ENCODE results near the gene LAG3. TPM values are rescaled to one million over a fixed set of nuclear protein-coding genes. Genes with fewer than 3 reads are reported as not detected.
A peak's percentile ranks its signal among the peaks of the same experiment; 100 is the strongest.

Gene LAG3
- total RNA-seq, 4 donors from 2014 or later, result 0.41 to 14.6 (median 4.0) TPM

DNA sequence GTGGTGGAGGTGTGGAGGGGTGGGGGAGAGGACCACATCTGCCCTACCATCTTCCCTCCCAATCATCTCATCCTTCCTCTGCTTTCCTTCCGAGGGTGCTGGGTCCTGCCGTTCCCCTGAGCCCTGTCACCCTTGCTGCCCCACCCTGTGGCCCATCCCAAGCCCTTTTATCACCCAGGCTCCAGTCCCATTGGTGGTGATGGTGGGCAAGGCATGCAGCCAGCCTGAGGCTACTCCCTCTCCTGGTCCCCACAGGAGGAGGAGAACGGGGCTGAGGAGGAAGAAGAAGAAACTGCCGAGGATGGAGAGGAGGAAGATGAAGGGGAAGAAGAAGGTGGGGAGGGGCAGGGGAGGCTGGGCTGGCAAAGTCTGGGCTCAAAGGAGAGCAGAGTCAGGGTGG is 2.7 kb upstream of the LAG3 start:
- H3K9me3 ChIP-seq, result no peaks in the 10 kb centered on the region
- no peaks in the 10 kb centered on the region for H3K27me3 ChIP-seq
- DNase-seq, result no peak
- intact Hi-C loops (cut with DNase I; ENCODE audit: low total_unique reads), result no loop called here
- H3K4me1 ChIP-seq, result peaks cover 0 to 4% of the 10 kb centered on the region in 2 donors
- TF ChIP-seq, protein P1, sequence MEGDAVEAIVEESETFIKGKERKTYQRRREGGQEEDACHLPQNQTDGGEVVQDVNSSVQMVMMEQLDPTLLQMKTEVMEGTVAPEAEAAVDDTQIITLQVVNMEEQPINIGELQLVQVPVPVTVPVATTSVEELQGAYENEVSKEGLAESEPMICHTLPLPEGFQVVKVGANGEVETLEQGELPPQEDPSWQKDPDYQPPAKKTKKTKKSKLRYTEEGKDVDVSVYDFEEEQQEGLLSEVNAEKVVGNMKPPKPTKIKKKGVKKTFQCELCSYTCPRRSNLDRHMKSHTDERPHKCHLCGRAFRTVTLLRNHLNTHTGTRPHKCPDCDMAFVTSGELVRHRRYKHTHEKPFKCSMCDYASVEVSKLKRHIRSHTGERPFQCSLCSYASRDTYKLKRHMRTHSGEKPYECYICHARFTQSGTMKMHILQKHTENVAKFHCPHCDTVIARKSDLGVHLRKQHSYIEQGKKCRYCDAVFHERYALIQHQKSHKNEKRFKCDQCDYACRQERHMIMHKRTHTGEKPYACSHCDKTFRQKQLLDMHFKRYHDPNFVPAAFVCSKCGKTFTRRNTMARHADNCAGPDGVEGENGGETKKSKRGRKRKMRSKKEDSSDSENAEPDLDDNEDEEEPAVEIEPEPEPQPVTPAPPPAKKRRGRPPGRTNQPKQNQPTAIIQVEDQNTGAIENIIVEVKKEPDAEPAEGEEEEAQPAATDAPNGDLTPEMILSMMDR (IDR thresholded peaks at IDR 0.05), result no peak
- TF ChIP-seq POLR2A (IDR thresholded peaks at IDR 0.05), result no peak
- H3K4me3 ChIP-seq, result no peak overlapping the region
- peak overlapping the region; percentile 74 to 98 for H3K27ac ChIP-seq
- no peaks in the 10 kb centered on the region for H3K36me3 ChIP-seq

DNA sequence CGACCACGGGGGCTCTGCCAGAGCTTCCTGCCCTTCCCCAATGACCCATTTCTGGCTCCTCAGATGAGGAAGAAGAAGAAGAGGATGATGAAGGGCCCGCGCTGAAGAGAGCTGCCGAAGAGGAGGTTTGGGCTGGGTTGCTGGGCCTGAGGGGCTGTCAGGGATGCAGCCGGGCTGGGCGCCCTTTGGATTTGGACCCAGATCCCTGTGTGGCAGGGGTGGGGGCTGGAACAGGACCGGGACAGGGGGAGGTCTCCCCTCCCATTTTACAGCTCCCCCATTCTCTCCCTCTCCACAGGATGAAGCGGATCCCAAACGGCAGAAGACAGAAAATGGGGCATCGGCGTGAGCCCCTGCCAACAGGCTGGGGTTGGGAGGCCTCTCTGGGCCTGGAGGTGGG is 2.2 kb upstream of the LAG3 start:
- no peak for DNase-seq
- peaks cover 0 to 4% of the 10 kb centered on the region in 2 donors for H3K4me1 ChIP-seq
- TF ChIP-seq, protein P1 (IDR thresholded peaks at IDR 0.05), result no peak
- no peak for TF ChIP-seq POLR2A (IDR thresholded peaks at IDR 0.05)
- no peaks in the 10 kb centered on the region for H3K36me3 ChIP-seq
- no peaks in the 10 kb centered on the region for H3K9me3 ChIP-seq
- no peak overlapping the region for H3K4me3 ChIP-seq
- H3K27me3 ChIP-seq, result no peaks in the 10 kb centered on the region
- peak overlapping the region; percentile 74 to 98 for H3K27ac ChIP-seq
- intact Hi-C loops (cut with DNase I; ENCODE audit: low total_unique reads), result no loop called here

DNA sequence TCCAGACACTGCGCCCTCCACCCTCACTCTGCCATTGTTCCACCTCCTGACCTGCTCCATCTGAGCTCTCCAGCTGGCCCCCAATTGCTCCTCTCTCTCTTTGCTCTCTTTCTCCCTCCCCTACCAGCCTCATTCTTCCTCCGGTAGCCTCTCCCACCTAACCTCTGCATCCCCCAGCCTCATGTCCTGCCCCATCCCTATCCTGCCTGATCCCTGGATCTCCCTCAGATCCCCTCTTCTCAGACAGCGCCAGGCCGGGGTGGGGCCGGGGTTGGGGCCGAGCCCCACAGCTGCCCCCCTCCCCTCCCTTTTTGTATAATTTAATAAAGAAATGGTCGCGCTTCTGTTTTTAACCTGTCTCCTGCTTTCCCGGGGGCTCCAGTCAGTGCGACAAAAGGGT is 1.7 kb upstream of the LAG3 start:
- intact Hi-C loops (cut with DNase I; ENCODE audit: low total_unique reads), result no loop called here
- Histone ChIP-seq H3K27ac (peak overlapping the region; percentile 74 to 98), H3K4me3 (no peak overlapping the region)

DNA sequence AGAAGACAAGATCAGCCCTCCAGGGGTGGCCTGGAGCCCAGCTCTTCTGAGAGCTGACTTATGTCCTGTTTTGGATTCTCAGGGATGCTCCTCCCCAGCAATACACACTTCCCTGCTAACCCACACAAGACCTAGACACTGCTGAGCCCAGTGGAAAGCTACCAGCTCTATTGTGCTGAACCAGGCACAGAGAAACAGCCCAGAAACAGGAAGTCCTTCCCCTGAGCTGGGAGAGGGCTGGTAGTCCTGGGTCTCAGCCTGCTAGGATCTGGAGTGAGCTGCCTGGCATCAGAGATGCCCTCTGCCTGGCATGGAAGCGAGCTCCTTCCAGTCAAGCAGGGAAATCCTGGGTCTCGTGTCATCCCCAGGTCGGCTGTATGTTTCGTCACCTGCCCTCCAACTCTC is 1.2 kb upstream of the LAG3 start:
- intact Hi-C loops (cut with DNase I; ENCODE audit: low total_unique reads), result no loop called here
- Histone ChIP-seq H3K27me3 (no peaks in the 10 kb centered on the region), H3K9me3 (no peaks in the 10 kb centered on the region), H3K36me3 (no peaks in the 10 kb centered on the region), H3K4me1 (peaks cover 0 to 4% of the 10 kb centered on the region in 2 donors), H3K27ac (peak overlapping the region; percentile 74 to 98), H3K4me3 (no peak overlapping the region)
- TF ChIP-seq POLR2A (IDR thresholded peaks at IDR 0.05), result peak in 1 of 2 donors; percentile 34
- TF ChIP-seq, protein P1 (IDR thresholded peaks at IDR 0.05), result no peak
- peak in 1 of 2 donors; percentile 64 for DNase-seq

More for the DNA sequence above, 1.7 kb upstream of the LAG3 start:
- H3K4me1 ChIP-seq, result peaks cover 0 to 4% of the 10 kb centered on the region in 2 donors
- H3K9me3 ChIP-seq, result no peaks in the 10 kb centered on the region
- H3K36me3 ChIP-seq, result no peaks in the 10 kb centered on the region
- no peaks in the 10 kb centered on the region for H3K27me3 ChIP-seq
- DNase-seq, result no peak
- TF ChIP-seq, protein P1 (IDR thresholded peaks at IDR 0.05), result no peak
- TF ChIP-seq POLR2A (IDR thresholded peaks at IDR 0.05), result no peak

DNA sequence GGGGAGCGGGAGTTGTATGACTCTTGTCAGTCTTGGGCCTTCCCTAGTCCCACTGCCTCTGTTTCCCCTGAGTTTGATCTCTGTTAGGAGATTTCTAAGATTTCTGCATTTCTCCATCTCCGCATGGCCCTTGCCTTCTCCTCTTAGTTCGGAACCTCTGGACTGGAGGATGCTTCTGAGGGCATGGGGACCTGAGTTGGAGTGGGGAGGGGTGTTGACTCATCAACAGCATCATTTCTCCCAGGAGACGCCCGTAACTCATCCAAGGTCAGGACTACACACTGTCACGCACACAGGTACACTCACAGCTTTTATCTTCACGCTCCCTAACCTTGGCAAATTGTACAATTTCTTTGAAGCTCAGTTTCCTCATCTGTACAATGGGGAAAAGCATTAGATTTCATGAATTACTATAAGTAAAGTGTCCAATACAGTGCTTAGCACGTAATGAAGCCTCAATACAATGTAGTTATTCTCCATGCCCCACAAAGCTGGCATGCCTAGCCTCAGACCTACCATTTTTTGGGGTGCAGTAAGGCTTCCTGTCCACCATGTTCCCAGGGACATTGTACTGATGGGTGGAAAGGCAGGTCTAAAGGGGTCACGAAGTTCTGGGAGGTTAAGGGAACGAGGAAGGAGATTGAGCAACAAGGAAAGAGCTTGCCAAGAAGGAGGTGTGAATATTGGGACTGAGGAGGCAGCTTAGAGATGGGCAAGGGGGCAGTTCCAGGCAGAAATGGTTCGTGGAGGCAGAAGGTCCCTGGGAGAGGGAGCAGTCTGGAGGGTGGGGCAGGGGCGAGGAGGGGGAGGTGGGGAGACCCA is 600 bp upstream of the LAG3 start:
- DNase-seq, result peak in 1 of 2 donors; percentile 61
- peak overlapping the region in 1 of 2 donors; percentile 41 for H3K4me3 ChIP-seq
- peaks cover 0 to 4% of the 10 kb centered on the region in 2 donors for H3K4me1 ChIP-seq
- TF ChIP-seq, protein P1 (IDR thresholded peaks at IDR 0.05), result no peak
- no peak for TF ChIP-seq POLR2A (IDR thresholded peaks at IDR 0.05)
- H3K27me3 ChIP-seq, result no peaks in the 10 kb centered on the region
- peak overlapping the region; percentile 74 to 98 for H3K27ac ChIP-seq
- intact Hi-C loops (cut with DNase I; ENCODE audit: low total_unique reads), result no loop called here
- no peaks in the 10 kb centered on the region for H3K36me3 ChIP-seq
- H3K9me3 ChIP-seq, result no peaks in the 10 kb centered on the region
